GM21825 (cell line): ENCODE results near the gene CABLES2.

Source experiments
- ATAC-seq: cut with Tn5 transposase; IDR thresholded peaks from one replicate; pipeline ENCODE4 v1.9.1; 2021; ENCODE audit warnings: mild to moderate bottlenecking, moderate library complexity; ENCODE audit not compliant: unreplicated experiment

Gene CABLES2

GRCh38 chr20:62350629-62351422, 56.3 kb downstream of the CABLES2 start:
- no peak for ATAC-seq

GRCh38 chr20:62350098-62350628, 56.9 kb downstream of the CABLES2 start:
- no peak for ATAC-seq

GRCh38 chr20:62349556-62350097, 57.5 kb downstream of the CABLES2 start:
- no peak for ATAC-seq

- no peak for ATAC-seq
Observed at GRCh38 chr20:62348604-62349003, 58.5 kb downstream of the CABLES2 start.

DNA sequence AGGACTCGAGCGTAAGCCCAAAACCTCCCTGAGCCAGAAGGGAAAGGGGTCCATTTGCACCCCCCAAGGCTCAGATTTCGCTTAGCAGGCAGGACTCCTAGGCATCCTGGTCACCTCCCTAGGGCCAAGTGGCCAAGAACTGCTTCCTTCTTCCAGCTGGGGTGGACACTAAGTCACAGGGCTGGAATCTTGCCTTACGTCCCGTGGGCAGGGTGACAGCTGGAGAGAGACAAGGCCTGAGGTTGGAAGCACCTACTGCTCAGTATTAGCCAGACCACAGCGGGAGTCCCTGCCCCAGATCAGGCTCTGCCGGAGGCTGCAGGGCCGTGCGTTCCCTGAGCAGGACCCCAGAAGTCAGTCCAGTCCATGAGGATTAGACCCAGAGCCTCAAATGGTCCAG, 59.6 kb downstream of the CABLES2 start:
- no peak for ATAC-seq

DNA sequence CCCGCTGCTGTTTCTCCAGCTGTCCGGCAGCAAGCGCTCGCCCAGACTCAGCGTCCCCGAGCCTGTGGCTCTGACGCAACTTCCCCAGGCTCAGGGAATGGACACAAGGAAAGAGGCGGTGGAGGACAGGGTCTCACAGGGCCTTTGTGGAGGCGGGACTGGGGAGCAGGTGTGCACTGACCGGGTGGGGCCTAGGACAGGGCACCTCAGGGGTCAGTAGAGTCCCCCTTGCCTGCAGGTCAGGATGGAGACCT, 60.0 kb downstream of the CABLES2 start:
- no peak for ATAC-seq

GRCh38 chr20:62346398-62347150, 60.5 kb downstream of the CABLES2 start:
- no peak for ATAC-seq

DNA sequence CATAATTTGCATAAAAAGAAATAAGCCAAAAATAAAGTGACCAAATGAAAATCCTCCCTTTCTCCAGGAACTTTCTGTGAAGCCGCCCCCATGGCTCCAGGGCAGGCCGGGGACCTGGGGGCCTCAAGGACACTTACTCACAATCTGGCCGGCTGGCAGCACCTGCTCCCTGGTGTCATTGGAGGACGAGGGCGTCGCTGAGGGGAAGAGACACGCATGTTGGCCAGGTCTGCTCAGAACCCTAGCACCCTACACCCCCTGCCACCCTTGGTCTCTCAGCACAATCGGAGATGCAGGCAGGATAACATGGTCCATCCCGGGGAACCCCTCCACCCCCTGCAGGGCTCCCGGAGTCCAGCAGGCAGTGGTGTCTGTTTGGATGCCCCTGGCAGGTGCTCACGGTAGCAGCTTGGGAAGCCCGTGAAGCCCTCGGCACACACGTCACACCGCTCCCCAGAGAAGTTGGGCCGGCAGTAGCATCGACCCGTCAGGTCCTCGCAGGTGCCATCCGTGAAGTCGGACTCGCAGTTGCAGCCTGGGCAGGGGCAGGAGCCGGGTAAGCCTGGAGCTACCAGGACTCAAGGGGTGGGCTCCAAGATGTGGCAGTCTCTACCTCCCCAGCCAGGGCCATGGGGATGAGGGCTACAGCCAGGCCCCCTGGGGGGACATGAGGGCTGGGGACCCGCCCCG, 61.3 kb downstream of the CABLES2 start:
- no peak for ATAC-seq

- no peak for ATAC-seq
Observed at GRCh38 chr20:62344782-62345181, 62.3 kb downstream of the CABLES2 start.

GRCh38 chr20:62344092-62344491, 63.0 kb downstream of the CABLES2 start:
- no peak for ATAC-seq

- no peak for ATAC-seq
Observed at GRCh38 chr20:62342910-62343309, 64.2 kb downstream of the CABLES2 start.

DNA sequence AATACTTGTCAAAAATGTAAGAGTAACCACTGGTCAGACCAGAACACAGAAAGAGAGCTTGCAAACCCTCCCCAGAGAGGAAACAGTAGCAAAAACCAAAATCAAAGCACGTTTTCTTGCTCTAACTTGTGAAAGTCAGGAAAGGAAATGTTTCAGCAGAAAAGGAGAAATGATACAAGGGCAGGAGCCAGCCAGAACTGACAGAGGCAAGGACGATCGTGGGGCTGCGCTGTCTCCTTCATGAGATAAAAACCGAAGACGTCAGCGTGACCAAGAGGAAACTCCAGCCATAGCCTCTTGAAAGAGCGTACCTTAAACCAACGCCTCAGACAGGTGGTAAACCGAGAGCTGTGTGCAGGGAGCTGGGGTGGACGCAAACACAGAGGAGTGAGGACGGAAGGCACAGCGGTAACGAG, 67.4 kb downstream of the CABLES2 start:
- peak; percentile 67 for ATAC-seq
